H1 (cell line): ENCODE data around the gene GTF2H1. TPM values are rescaled to one million over a fixed set of nuclear protein-coding genes. Genes with fewer than 3 reads are reported as not detected.

Experiments
- CTCF ChIA-PET: fragments of 300-600 bp; sonication (Branson Sonifier 250); formaldehyde crosslinking; loops from one replicate; lab custom pipeline; 2021; ENCODE audit not compliant: partially characterized antibody; lab: Charles Lee
- POLR2A ChIA-PET: fragments of 300-600 bp; sonication (Branson Sonifier 250); formaldehyde crosslinking; loops from one replicate; lab custom pipeline; 2021; ENCODE audit warnings: inconsistent platforms; ENCODE audit not compliant: partially characterized antibody; lab: Charles Lee
- DNase-seq, 2 experiments: peaks; one replicate each; pipeline versions ENCODE4 v3.0.0 to v3.0.0-alpha.2; 2010 to 2022; ENCODE audit warnings: low spot score in 2 of 2, low read depth in 1 of 2, mixed read lengths in 1 of 2
- FAIRE-seq: peaks from 2 replicates; lab custom pipeline; 2011; peaks lifted over from hg19 to GRCh38; lab: Jason Lieb, UNC
- H2AFZ ChIP-seq: 2 replicates; pipeline ENCODE4 v1.8.1; 2012; ENCODE audit warnings: low read length, inconsistent platforms
- H2AK5ac ChIP-seq: 2 replicates; pipeline ENCODE4 v1.6.1; 2013; ENCODE audit warnings: low read depth, low read length
- H2BK120ac ChIP-seq: replicated peaks from 2 replicates; pipeline ENCODE3; 2013; ENCODE audit warnings: low read depth, low read length, inconsistent platforms
- H2BK12ac ChIP-seq: 2 replicates; pipeline ENCODE4 v1.6.1; 2013; ENCODE audit warnings: low read depth, low read length
- H2BK15ac ChIP-seq: 2 replicates; pipeline ENCODE4 v1.6.1; 2013; ENCODE audit warnings: low read length
- H2BK20ac ChIP-seq: 2 replicates; pipeline ENCODE4 v1.6.1; 2013; ENCODE audit warnings: low read length
- H2BK5ac ChIP-seq: 2 replicates; pipeline ENCODE4 v1.6.1; 2013; ENCODE audit warnings: low read depth, low read length
- H3K14ac ChIP-seq: 2 replicates; pipeline ENCODE4 v1.6.1; 2013; ENCODE audit warnings: inconsistent platforms; ENCODE audit not compliant: insufficient read length
- H3K18ac ChIP-seq: 2 replicates; pipeline ENCODE4 v1.6.1; 2013; ENCODE audit warnings: low read length; ENCODE audit errors: extremely low read depth
- H3K23ac ChIP-seq: 2 replicates; pipeline ENCODE4 v1.6.1; 2013; ENCODE audit warnings: inconsistent platforms; ENCODE audit not compliant: insufficient read length
- H3K23me2 ChIP-seq: 2 replicates; pipeline ENCODE4 v1.6.1; 2013; ENCODE audit warnings: low read depth, low read length
- H3K27ac ChIP-seq: 2 replicates; pipeline ENCODE4 v1.6.1; 2011; ENCODE audit warnings: low read depth, low read length, inconsistent platforms
- H3K27me3 ChIP-seq, 4 experiments: replicated peaks in 1 of 4; 1 replicate in 1 of 4; 2 replicates in 3 of 4; pipeline versions ENCODE4 v1.6.1 to v1.8.1; 2011 to 2013; ENCODE audit warnings: low read length in 3 of 4, mild to moderate bottlenecking in 3 of 4, inconsistent platforms in 2 of 4, mixed read lengths in 2 of 4, moderate library complexity in 1 of 4; ENCODE audit not compliant: control insufficient read depth in 3 of 4, insufficient read depth in 3 of 4; ENCODE audit errors: extremely low read depth in 1 of 4
- H3K36me3 ChIP-seq, 4 experiments: 2 replicates each; pipeline versions ENCODE4 v1.6.1 to v1.8.1; 2011 to 2013; ENCODE audit warnings: mild to moderate bottlenecking in 4 of 4, low read length in 3 of 4, moderate library complexity in 2 of 4, control low read depth in 1 of 4, inconsistent platforms in 1 of 4; ENCODE audit not compliant: insufficient read depth in 4 of 4, control insufficient read depth in 2 of 4
- H3K4ac ChIP-seq: replicated peaks from 2 replicates; pipeline ENCODE3; 2013; ENCODE audit warnings: low read length, low read depth, mixed read lengths, inconsistent platforms; ENCODE audit not compliant: insufficient read length
- H3K4me1 ChIP-seq, 4 experiments: replicated peaks in 1 of 4; 1 replicate in 1 of 4; 2 replicates in 3 of 4; pipeline versions ENCODE4 v1.6.1 to v1.8.1; 2011 to 2013; ENCODE audit warnings: low read length in 3 of 4, inconsistent platforms in 2 of 4, mixed read lengths in 1 of 4; ENCODE audit not compliant: insufficient read depth in 4 of 4, control insufficient read depth in 3 of 4
- H3K4me2 ChIP-seq, 2 experiments: 2 replicates each; pipeline versions ENCODE4 v1.6.1 to v1.8.1; 2011 to 2013; ENCODE audit warnings: low read depth in 2 of 2, low read length in 2 of 2, control low read depth in 1 of 2, inconsistent platforms in 1 of 2, mild to moderate bottlenecking in 1 of 2; ENCODE audit not compliant: insufficient read depth in 1 of 2
- H3K4me3 ChIP-seq, 4 experiments: fragments of 200-600, 300-600 bp in 1 of 4; sonication (generic), shearing (Covaris generic), sonication (Bioruptor Twin) in 1 of 4; 2 replicates each; pipeline versions ENCODE4 v1.5.1 to v1.8.1; 2011 to 2016; ENCODE audit warnings: low read length in 4 of 4, low read depth in 3 of 4, control low read depth in 2 of 4, inconsistent platforms in 2 of 4, mild to moderate bottlenecking in 2 of 4, mixed read lengths in 1 of 4, moderate library complexity in 1 of 4; ENCODE audit not compliant: insufficient read depth in 2 of 4; ENCODE audit errors: extremely low read depth in 1 of 4
- H3K56ac ChIP-seq: replicated peaks from 2 replicates; pipeline ENCODE3; 2013; ENCODE audit warnings: low read depth, mild to moderate bottlenecking, mixed read lengths, low read length, inconsistent platforms; ENCODE audit not compliant: insufficient read length
- H3K79me1 ChIP-seq: 2 replicates; pipeline ENCODE4 v1.6.1; 2013; ENCODE audit warnings: low read depth, low read length, control low read depth
- H3K79me2 ChIP-seq, 2 experiments: 2 replicates each; pipeline versions ENCODE4 v1.6.1 to v1.8.1; 2012 to 2013; ENCODE audit warnings: low read length in 2 of 2, mild to moderate bottlenecking in 2 of 2, inconsistent platforms in 1 of 2; ENCODE audit not compliant: insufficient read depth in 2 of 2, control insufficient read depth in 1 of 2
- H3K9ac ChIP-seq, 4 experiments: replicated peaks in 1 of 4; 1 replicate in 1 of 4; 2 replicates in 3 of 4; pipeline versions ENCODE4 v1.6.1 to v1.8.1; 2011 to 2013; ENCODE audit warnings: low read depth in 3 of 4, low read length in 3 of 4, control low read depth in 2 of 4, mild to moderate bottlenecking in 2 of 4, moderate library complexity in 2 of 4, inconsistent platforms in 1 of 4; ENCODE audit errors: extremely low read depth in 1 of 4
- H3K9me3 ChIP-seq, 2 experiments: 2 replicates each; pipeline versions ENCODE4 v1.6.1 to v1.8.1; 2012 to 2013; ENCODE audit warnings: mild to moderate bottlenecking in 2 of 2, moderate library complexity in 2 of 2, control low read depth in 1 of 2, inconsistent platforms in 1 of 2, low read depth in 1 of 2, low read length in 1 of 2, mixed read lengths in 1 of 2; ENCODE audit not compliant: insufficient read depth in 2 of 2
- H4K20me1 ChIP-seq, 2 experiments: replicated peaks in 1 of 2; 2 replicates each; pipeline versions ENCODE3 to v1.8.1; 2011 to 2013; ENCODE audit warnings: inconsistent platforms in 2 of 2, low read length in 2 of 2, mild to moderate bottlenecking in 1 of 2; ENCODE audit not compliant: insufficient read depth in 2 of 2, control insufficient read depth in 1 of 2
- H4K5ac ChIP-seq: 2 replicates; pipeline ENCODE4 v1.6.1; 2013; ENCODE audit warnings: low read length, low read depth, mixed read lengths, inconsistent platforms; ENCODE audit not compliant: insufficient read length
- H4K8ac ChIP-seq: 2 replicates; pipeline ENCODE4 v1.8.0; 2013; ENCODE audit warnings: mild to moderate bottlenecking, moderate library complexity, low read length, inconsistent platforms; ENCODE audit not compliant: insufficient read depth; ENCODE audit errors: extremely low read depth
- H4K91ac ChIP-seq: replicated peaks from 2 replicates; pipeline ENCODE3; 2013; ENCODE audit warnings: low read length, mixed read lengths, inconsistent platforms; ENCODE audit not compliant: insufficient read length
- CHD2 ChIP-seq: IDR thresholded peaks from 2 replicates; pipeline ENCODE4 v1.6.1; 2012; ENCODE audit warnings: low read length, improper control_type of control experiment
- CREB1 ChIP-seq: IDR thresholded peaks from 2 replicates; pipeline ENCODE4 v1.6.1; 2012; ENCODE audit warnings: inconsistent platforms
- FOSL1 ChIP-seq: IDR thresholded peaks from 2 replicates; pipeline ENCODE4 v1.6.1; 2011; ENCODE audit warnings: mild to moderate bottlenecking, low read depth, low read length, moderate library complexity; ENCODE audit not compliant: insufficient read depth
- HDAC6 ChIP-seq: IDR thresholded peaks from one replicate; pipeline ENCODE4 v1.7.1; 2012; ENCODE audit warnings: low read depth, mild to moderate bottlenecking, inconsistent platforms, low read length, moderate library complexity
- JUND ChIP-seq: IDR thresholded peaks from 2 replicates; pipeline ENCODE4 v1.6.1; 2011; ENCODE audit warnings: mild to moderate bottlenecking, improper control_type of control experiment, low read length
- KDM1A ChIP-seq: fragments of 200-600, 300-600 bp; sonication (generic); IDR thresholded peaks from 2 replicates; pipeline ENCODE4 v1.7.1; 2016; ENCODE audit warnings: mild to moderate bottlenecking, low read length, borderline replicate concordance
- MAFK ChIP-seq: IDR thresholded peaks from 2 replicates; pipeline ENCODE4 v1.6.1; 2012; ENCODE audit warnings: low read depth, mild to moderate bottlenecking, improper control_type of control experiment, low read length
- PHF8 ChIP-seq: fragments of 200-600 bp; sonication (generic); conservative IDR thresholded peaks from 2 replicates; pipeline ENCODE4 v1.7.1; 2012; ENCODE audit warnings: low read depth, mild to moderate bottlenecking, inconsistent platforms, low read length, moderate library complexity
- POLR2AphosphoS5 ChIP-seq: IDR thresholded peaks from 2 replicates; pipeline ENCODE4 v1.6.1; 2011; ENCODE audit warnings: low read depth, low read length
- SIX5 ChIP-seq: IDR thresholded peaks from 2 replicates; pipeline ENCODE4 v1.6.1; 2011; ENCODE audit warnings: mild to moderate bottlenecking, low read depth, low read length
- SP1 ChIP-seq: IDR thresholded peaks from 2 replicates; pipeline ENCODE4 v1.6.1; 2011; ENCODE audit warnings: low read depth, low read length
- SP2 ChIP-seq: IDR thresholded peaks from 2 replicates; pipeline ENCODE4 v1.6.1; 2012; ENCODE audit warnings: mild to moderate bottlenecking, low read length, inconsistent platforms
- SP4 ChIP-seq: IDR thresholded peaks from 2 replicates; pipeline ENCODE4 v1.6.1; 2012; ENCODE audit warnings: low read length, inconsistent platforms
- TAF7 ChIP-seq: optimal IDR thresholded peaks from 2 replicates; pipeline ENCODE3; 2011; ENCODE audit warnings: low read depth, mild to moderate bottlenecking, inconsistent platforms, low read length, moderate library complexity, borderline replicate concordance
- TBP ChIP-seq: IDR thresholded peaks from 2 replicates; pipeline ENCODE4 v1.6.1; 2011; ENCODE audit warnings: low read depth, low read length, improper control_type of control experiment
- TEAD4 ChIP-seq: IDR thresholded peaks from 2 replicates; pipeline ENCODE4 v1.6.1; 2012; ENCODE audit warnings: low read depth, low read length, inconsistent platforms, mixed read lengths
- ZNF274 ChIP-seq: IDR thresholded peaks from 2 replicates; pipeline ENCODE4 v1.7.0; 2012; ENCODE audit warnings: low read length, borderline replicate concordance; ENCODE audit errors: extremely low read depth
- WGBS, 2 experiments: shearing (Covaris generic) in 1 of 2; methylation state at CpG; one replicate each; pipeline versions ENCODE4 v1.1.6 to v1.1.7; 2013 to 2015; ENCODE audit warnings: low lambda C conversion rate in 2 of 2, mixed read lengths in 2 of 2, inconsistent platforms in 1 of 2, low coverage in 1 of 2, missing lambda C conversion rate in 1 of 2; ENCODE audit not compliant: insufficient replicate concordance in 2 of 2, insufficient coverage in 1 of 2, insufficient read length in 1 of 2; ENCODE audit errors: extremely low coverage in 1 of 2, missing lambda C conversion rate in 1 of 2; 5-methylcytosine and 5-hydroxymethylcytosine counted together
- polyA plus RNA-seq, 7 experiments: library from polyadenylated mRNA; depleted of rRNA in 3 of 7; stranded (reverse) in 5 of 7; unstranded in 2 of 7; fragments of >200 nt in 5 of 7; fragments of 200-250 nt in 2 of 7; gene quantifications; 1 replicate in 5 of 7; 2 replicates in 1 of 7; 4 replicates in 1 of 7; pipeline versions ENCODE4 v1.2.1 to v1.2.3, GENCODE V29; 2011 to 2013; ENCODE audit warnings: missing spikeins in 2 of 7, mixed read lengths in 2 of 7
- total RNA-seq: library from RNA; stranded (reverse); fragmentation: NEBNext Ultra II Directional; extraction: Animal tissue kit (Norgen Biotek cat#: 25700); gene quantifications from 2 replicates; pipeline ENCODE4 v1.2.1, GENCODE V29; 2021

Gene GTF2H1
- total and polyA plus RNA-seq, 2 of the 8 experiments (the other 6 are each of a cell fraction or from before 2014, with no cell fraction given), result 9.1 to 26.3 TPM

DNA sequence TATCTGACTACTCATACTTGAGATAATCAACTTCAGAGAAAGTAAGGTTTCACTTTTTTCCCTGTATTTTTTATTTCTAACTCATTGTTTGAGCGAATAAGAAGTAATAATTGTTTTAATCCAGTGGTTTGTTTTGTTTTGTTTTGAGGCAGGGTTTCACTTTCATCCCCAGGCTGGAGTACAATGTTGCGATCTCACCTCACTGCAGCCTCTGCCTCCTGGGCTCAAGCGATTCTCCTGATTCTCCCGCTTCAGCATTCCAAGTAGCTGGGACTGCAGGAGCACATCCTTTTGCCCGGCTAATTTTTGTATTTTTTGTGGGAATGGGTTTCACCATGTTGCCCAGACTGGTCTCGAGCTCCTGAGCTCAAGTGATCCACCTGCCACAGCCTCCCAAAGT is 8.6 kb downstream of the GTF2H1 start:
- Histone ChIP-seq H3K14ac (no peak overlapping the region), H2BK15ac (no peak overlapping the region), H3K9me3 (no peaks in the 10 kb centered on the region), H4K91ac (no peak overlapping the region), H3K27me3 (no peaks in the 10 kb centered on the region), H3K4me1 (0 out of 7 replicates have a peak, but pooled peaks cover 0 to 3% (median 0%) of the 10 kb centered on the region in 4 experiments), H2BK20ac (no peak overlapping the region), H2AK5ac (no peak overlapping the region), H2BK5ac (no peak overlapping the region), H3K79me1 (no peaks in the 10 kb centered on the region; the same call in 1 of the 2 replicates), H4K20me1 (peaks cover 0 to 2% of the 10 kb centered on the region in 2 experiments), H3K27ac (no peak overlapping the region), H3K4me3 (no peak overlapping the region), H2BK12ac (no peak overlapping the region), H4K5ac (no peak overlapping the region), H3K79me2 (peaks cover 0 to 29% of the 10 kb centered on the region in 2 experiments; a peak in 2 of 4 replicates), H2AFZ (no peak overlapping the region), H3K9ac (no peak overlapping the region), H3K56ac (no peak overlapping the region), H4K8ac (no peak overlapping the region), H3K18ac (no peak overlapping the region), H3K4me2 (no peak overlapping the region), H3K36me3 (peaks cover 7 to 39% (median 20%) of the 10 kb centered on the region in 4 experiments), H3K23ac (no peak overlapping the region), H2BK120ac (no peak overlapping the region), H3K4ac (no peak overlapping the region), H3K23me2 (no peaks in the 10 kb centered on the region)
- WGBS, 2 experiments, result 86% methylated on average over 6 of the region's 6 CpGs; no CpG with 5 or more reads in 1 of the 2 experiments
- FAIRE-seq, result no peak
- POLR2A ChIA-PET, result interaction anchor here (0.7 to 2.6 kb wide), 5 partner anchors 9 to 62 kb away, joined by 3 to 22 read pairs (median 4); partner anchors contain the start of genes GTF2H1 and HPS5
- no peak for DNase-seq
- CTCF ChIA-PET, result no interaction called here
- TF ChIP-seq SP2 (no peak), SP4 (no peak), CHD2 (no peak), ZNF274 (no peak), MAFK (no peak), CREB1 (no peak), JUND (no peak), TAF7 (no peak), SP1 (no peak), POLR2AphosphoS5 (no peak), TBP (no peak), HDAC6 (no peak), KDM1A (no peak), FOSL1 (no peak), SIX5 (no peak), PHF8 (no peak), TEAD4 (no peak)
